ENCODE results near the gene CDH16. TPM values are rescaled to one million over a fixed set of nuclear protein-coding genes. Genes with fewer than 3 reads are reported as not detected.

CDH16 gene
- total and polyA plus RNA-seq, 2 experiments from 2014 or later, result not detected

GRCh38 chr16:66937725-66938337 is 19.1 kb upstream of the CDH16 start:
- Mint-ChIP-seq H3K4me1 (peaks cover 12% of the 10 kb centered on the region), H3K4me3 (no peak overlapping the region; the same call in 2 of the 3 replicates), H3K36me3 (ENCODE audit: low read depth) (peaks cover 21% of the 10 kb centered on the region), H3K9me3 (no peaks in the 10 kb centered on the region), H3K27me3 (ENCODE audit: insufficient read depth, low read depth, poor library complexity) (peaks cover 34% of the 10 kb centered on the region), H3K27ac (no peak overlapping the region)
- H3K27ac ChIP-seq (ENCODE audit: low read depth), result no peak overlapping the region
- H3F3A ChIP-seq (replicated peaks; ENCODE audit: low read depth), result 0 out of 2 replicates have a peak, but pooled peaks cover 6% of the 10 kb centered on the region
- H4K20me1 ChIP-seq (replicated peaks; ENCODE audit: insufficient read depth), result peaks cover 10% of the 10 kb centered on the region
- no peak overlapping the region for H2AFZ ChIP-seq
- no peaks in the 10 kb centered on the region for H3K9me2 ChIP-seq (ENCODE audit: insufficient read depth)
- peaks cover 8% of the 10 kb centered on the region for H3K4me1 ChIP-seq (ENCODE audit: insufficient read depth)
- DNase-seq (ENCODE audit: low spot score), result no peak
- no peak for ATAC-seq
- peaks cover 27% of the 10 kb centered on the region for H3K27me3 ChIP-seq (ENCODE audit: insufficient read depth)
- no peak overlapping the region for H3K4me2 ChIP-seq
- H3K4me3 ChIP-seq, result no peak overlapping the region
- peaks cover 3% of the 10 kb centered on the region; the same call in 1 of the 2 replicates for H3K79me2 ChIP-seq (replicated peaks; ENCODE audit: insufficient read depth)
- TF ChIP-seq CREB1 (CRISPR knock-in tag; IDR thresholded peaks at IDR 0.05; ENCODE audit: low read depth) (no peak), STAT1 (IDR thresholded peaks at IDR 0.05; ENCODE audit: unreplicated experiment) (no peak), ZNF462 (CRISPR knock-in tag; IDR thresholded peaks at IDR 0.05) (no peak), NANOG (IDR thresholded peaks at IDR 0.05; ENCODE audit: borderline replicate concordance) (no peak), ZNF331 (CRISPR knock-in tag; IDR thresholded peaks at IDR 0.05; ENCODE audit: low read depth) (no peak), ZNF114 (CRISPR knock-in tag; IDR thresholded peaks at IDR 0.05) (no peak), EZH2phosphoT487 (IDR thresholded peaks at IDR 0.05; ENCODE audit: unreplicated experiment) (no peak), POLR2AphosphoS5 (IDR thresholded peaks at IDR 0.05; ENCODE audit: low read depth) (no peak), CTCF (conservative IDR thresholded peaks at IDR 0.05; ENCODE audit: low read depth in 2 of 2) (no peak), JUNB (IDR thresholded peaks at IDR 0.05; ENCODE audit: unreplicated experiment) (no peak), EZH2 (IDR thresholded peaks at IDR 0.05; ENCODE audit: low read depth, unreplicated experiment) (no peak)
- TF ChIP-seq, protein P1, sequence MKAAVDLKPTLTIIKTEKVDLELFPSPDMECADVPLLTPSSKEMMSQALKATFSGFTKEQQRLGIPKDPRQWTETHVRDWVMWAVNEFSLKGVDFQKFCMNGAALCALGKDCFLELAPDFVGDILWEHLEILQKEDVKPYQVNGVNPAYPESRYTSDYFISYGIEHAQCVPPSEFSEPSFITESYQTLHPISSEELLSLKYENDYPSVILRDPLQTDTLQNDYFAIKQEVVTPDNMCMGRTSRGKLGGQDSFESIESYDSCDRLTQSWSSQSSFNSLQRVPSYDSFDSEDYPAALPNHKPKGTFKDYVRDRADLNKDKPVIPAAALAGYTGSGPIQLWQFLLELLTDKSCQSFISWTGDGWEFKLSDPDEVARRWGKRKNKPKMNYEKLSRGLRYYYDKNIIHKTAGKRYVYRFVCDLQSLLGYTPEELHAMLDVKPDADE (IDR thresholded peaks at IDR 0.05), result no peak
- TF ChIP-seq, protein P2, sequence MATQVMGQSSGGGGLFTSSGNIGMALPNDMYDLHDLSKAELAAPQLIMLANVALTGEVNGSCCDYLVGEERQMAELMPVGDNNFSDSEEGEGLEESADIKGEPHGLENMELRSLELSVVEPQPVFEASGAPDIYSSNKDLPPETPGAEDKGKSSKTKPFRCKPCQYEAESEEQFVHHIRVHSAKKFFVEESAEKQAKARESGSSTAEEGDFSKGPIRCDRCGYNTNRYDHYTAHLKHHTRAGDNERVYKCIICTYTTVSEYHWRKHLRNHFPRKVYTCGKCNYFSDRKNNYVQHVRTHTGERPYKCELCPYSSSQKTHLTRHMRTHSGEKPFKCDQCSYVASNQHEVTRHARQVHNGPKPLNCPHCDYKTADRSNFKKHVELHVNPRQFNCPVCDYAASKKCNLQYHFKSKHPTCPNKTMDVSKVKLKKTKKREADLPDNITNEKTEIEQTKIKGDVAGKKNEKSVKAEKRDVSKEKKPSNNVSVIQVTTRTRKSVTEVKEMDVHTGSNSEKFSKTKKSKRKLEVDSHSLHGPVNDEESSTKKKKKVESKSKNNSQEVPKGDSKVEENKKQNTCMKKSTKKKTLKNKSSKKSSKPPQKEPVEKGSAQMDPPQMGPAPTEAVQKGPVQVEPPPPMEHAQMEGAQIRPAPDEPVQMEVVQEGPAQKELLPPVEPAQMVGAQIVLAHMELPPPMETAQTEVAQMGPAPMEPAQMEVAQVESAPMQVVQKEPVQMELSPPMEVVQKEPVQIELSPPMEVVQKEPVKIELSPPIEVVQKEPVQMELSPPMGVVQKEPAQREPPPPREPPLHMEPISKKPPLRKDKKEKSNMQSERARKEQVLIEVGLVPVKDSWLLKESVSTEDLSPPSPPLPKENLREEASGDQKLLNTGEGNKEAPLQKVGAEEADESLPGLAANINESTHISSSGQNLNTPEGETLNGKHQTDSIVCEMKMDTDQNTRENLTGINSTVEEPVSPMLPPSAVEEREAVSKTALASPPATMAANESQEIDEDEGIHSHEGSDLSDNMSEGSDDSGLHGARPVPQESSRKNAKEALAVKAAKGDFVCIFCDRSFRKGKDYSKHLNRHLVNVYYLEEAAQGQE (IDR thresholded peaks at IDR 0.05; ENCODE audit: unreplicated experiment), result no peak
- H3K36me3 ChIP-seq (ENCODE audit: insufficient read depth), result no peaks in the 10 kb centered on the region

All from GM23338 (cell line).